ENCODE measurements around the gene SLC19A2.

Gene SLC19A2

GRCh38 chr1:169513208-169513607 is 27.5 kb upstream of the SLC19A2 start:
- peak overlapping the region; percentile 45 to 67 for H3K27ac ChIP-seq
- no peak overlapping the region for H3K4me3 ChIP-seq
- H3K9me3 ChIP-seq = no peaks in the 10 kb centered on the region
- peaks cover 0 to 39% (median 11%) of the 10 kb centered on the region in 4 donors for H3K4me1 ChIP-seq
- intact Hi-C loops (cut with DNase I; ENCODE audit: low total_unique reads) = no loop called here
- H3K36me3 ChIP-seq = no peaks in the 10 kb centered on the region
- no peaks in the 10 kb centered on the region for H3K27me3 ChIP-seq
- TF ChIP-seq, protein P1, sequence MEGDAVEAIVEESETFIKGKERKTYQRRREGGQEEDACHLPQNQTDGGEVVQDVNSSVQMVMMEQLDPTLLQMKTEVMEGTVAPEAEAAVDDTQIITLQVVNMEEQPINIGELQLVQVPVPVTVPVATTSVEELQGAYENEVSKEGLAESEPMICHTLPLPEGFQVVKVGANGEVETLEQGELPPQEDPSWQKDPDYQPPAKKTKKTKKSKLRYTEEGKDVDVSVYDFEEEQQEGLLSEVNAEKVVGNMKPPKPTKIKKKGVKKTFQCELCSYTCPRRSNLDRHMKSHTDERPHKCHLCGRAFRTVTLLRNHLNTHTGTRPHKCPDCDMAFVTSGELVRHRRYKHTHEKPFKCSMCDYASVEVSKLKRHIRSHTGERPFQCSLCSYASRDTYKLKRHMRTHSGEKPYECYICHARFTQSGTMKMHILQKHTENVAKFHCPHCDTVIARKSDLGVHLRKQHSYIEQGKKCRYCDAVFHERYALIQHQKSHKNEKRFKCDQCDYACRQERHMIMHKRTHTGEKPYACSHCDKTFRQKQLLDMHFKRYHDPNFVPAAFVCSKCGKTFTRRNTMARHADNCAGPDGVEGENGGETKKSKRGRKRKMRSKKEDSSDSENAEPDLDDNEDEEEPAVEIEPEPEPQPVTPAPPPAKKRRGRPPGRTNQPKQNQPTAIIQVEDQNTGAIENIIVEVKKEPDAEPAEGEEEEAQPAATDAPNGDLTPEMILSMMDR (IDR thresholded peaks at IDR 0.05) = no peak
- peak in 1 of 2 donors; percentile 23 for DNase-seq

DNA sequence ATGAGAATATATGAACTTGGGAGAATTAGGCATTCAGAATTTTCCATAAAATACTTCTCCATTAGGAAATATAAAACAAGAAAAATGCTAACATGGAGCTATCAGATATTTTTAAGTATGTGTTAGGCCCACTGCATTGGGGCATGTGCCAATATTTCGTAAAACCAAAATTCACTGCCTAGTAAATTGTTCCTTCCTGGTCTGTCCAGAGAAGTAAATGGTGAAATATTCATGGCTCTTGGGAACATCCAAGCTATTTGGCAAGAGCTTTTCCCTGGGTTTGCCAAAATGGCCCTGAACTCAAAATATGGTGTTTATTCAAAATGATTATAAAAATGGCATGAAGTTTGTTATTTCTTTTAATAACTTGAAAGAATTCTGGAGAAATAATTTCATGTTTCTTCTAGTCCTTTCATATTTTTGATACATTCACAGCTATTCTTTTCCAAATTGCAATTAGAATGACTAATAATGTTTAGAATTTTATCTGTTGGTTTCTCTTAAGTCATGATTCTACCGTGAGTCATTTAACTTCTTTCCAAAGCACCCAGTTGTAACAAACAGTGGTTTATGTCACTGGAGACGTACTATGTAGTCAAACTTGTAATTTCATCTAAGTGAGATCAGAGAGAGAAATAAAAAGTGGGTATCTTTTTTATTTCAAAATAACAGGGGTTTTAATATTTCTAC is 25.7 kb upstream of the SLC19A2 start:
- Histone ChIP-seq H3K27me3 (no peaks in the 10 kb centered on the region), H3K36me3 (no peaks in the 10 kb centered on the region), H3K9me3 (no peaks in the 10 kb centered on the region), H3K27ac (peak overlapping the region; percentile 45 to 67), H3K4me1 (peaks cover 0 to 40% (median 12%) of the 10 kb centered on the region in 4 donors), H3K4me3 (no peak overlapping the region)
- TF ChIP-seq, protein P1 (IDR thresholded peaks at IDR 0.05) = no peak
- intact Hi-C loops (cut with DNase I; ENCODE audit: low total_unique reads) = no loop called here
- peak; percentile 60 to 67 for DNase-seq

DNA sequence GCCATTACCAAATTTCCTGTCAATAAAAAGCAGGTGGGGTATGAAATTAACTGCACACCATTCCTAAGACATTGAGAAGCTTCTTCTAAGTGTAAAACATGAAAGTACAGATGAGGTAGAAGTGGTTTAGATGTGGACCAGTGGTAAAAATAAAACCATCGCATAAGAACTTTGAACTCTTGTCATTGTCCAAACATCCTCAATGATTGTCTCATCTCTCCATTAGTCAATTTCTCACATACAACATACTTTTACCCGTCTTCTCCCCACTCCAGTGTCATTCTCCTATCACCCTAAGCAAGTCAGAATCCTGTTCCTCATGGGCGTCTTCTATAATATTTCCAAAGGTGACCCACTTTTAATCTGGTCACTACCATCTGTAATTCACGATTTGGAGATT is 24.3 kb upstream of the SLC19A2 start:
- H3K4me1 ChIP-seq = peaks cover 0 to 40% (median 12%) of the 10 kb centered on the region in 4 donors
- H3K36me3 ChIP-seq = no peaks in the 10 kb centered on the region
- no peak for DNase-seq
- intact Hi-C loops (cut with DNase I; ENCODE audit: low total_unique reads) = no loop called here
- H3K9me3 ChIP-seq = no peaks in the 10 kb centered on the region
- H3K27me3 ChIP-seq = no peaks in the 10 kb centered on the region
- TF ChIP-seq, protein P1 (IDR thresholded peaks at IDR 0.05) = no peak
- peak overlapping the region; percentile 45 to 67 for H3K27ac ChIP-seq
- H3K4me3 ChIP-seq = no peak overlapping the region

DNA sequence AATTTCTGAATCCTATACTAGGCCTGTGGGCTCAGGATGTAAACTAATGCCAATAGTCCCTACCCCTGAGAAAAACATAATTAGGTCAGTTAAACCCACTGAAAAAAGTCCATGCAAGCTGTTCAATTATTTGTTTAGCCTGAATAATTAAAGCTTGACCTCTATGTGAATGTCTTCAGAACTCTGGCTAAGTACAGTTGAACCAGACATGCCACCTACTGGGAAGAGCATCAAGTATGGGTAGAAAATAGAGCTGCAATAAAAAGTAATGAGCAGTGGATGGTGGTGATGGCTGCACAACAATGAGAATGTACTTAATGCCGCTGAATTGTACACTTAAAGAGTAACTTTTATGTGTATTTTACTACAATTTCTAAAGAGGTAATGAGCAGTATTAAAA is 23.6 kb upstream of the SLC19A2 start:
- TF ChIP-seq, protein P1 (IDR thresholded peaks at IDR 0.05) = no peak
- H3K9me3 ChIP-seq = no peaks in the 10 kb centered on the region
- peaks cover 0 to 40% (median 12%) of the 10 kb centered on the region in 4 donors for H3K4me1 ChIP-seq
- no peak for DNase-seq
- no peak overlapping the region for H3K4me3 ChIP-seq
- no peaks in the 10 kb centered on the region for H3K27me3 ChIP-seq
- no peaks in the 10 kb centered on the region for H3K36me3 ChIP-seq
- intact Hi-C loops (cut with DNase I; ENCODE audit: low total_unique reads) = no loop called here
- H3K27ac ChIP-seq = no peak overlapping the region

DNA sequence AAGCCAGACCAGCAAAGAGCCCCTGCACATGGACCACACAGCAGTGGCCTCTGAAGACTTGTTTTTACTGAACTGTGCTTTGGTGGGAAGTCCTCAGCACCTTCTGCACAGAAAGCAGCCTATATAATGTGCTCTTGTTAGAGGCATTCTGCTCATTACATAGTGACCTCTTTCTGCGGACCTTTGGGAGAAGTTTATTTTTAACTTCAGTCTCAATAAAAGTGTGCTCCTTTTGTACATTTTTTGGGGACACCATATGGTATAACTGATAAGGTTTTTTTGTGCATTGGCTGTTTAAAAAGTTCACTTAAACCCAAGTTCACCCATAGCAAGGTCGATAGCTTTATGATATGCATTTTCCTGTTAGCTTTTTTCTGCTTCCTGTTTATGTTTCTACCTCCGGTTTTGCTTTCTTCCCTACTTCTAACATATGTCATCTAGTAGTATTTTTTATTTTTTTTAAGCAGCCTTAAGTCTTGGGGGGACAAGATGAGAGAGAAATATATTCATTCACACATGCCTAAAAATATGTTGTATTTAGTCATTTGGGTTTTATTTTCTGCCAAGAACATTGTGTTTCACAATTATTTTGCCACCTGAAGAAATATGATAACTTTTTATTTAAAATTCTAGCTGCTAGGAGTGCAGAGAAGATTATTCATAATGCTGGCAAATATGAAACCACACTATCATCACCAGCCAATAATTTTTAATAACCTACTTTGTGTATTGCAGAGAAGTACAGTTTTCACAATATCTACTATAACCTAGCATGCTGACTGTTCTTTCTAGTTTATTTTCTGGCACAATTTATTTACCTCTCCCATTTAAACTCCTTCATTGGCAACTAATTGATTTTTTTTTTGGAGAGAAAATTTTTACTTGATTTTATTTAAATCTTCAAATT is 22.9 kb upstream of the SLC19A2 start:
- H3K27me3 ChIP-seq = no peaks in the 10 kb centered on the region
- H3K9me3 ChIP-seq = no peaks in the 10 kb centered on the region
- no peak overlapping the region for H3K27ac ChIP-seq
- TF ChIP-seq, protein P1 (IDR thresholded peaks at IDR 0.05) = no peak
- no peaks in the 10 kb centered on the region for H3K36me3 ChIP-seq
- no peak overlapping the region for H3K4me3 ChIP-seq
- intact Hi-C loops (cut with DNase I; ENCODE audit: low total_unique reads) = no loop called here
- DNase-seq = no peak
- H3K4me1 ChIP-seq = peaks cover 0 to 40% (median 12%) of the 10 kb centered on the region in 4 donors
